ENCODE data around the gene SP2. TPM values are rescaled to one million over a fixed set of nuclear protein-coding genes. Genes with fewer than 3 reads are reported as not detected.

The SP2 gene
- total and polyA plus RNA-seq, 2 of the 13 experiments (the other 11 are each of a cell fraction or from before 2014, with no cell fraction given): 1.4 to 4.8 TPM

DNA sequence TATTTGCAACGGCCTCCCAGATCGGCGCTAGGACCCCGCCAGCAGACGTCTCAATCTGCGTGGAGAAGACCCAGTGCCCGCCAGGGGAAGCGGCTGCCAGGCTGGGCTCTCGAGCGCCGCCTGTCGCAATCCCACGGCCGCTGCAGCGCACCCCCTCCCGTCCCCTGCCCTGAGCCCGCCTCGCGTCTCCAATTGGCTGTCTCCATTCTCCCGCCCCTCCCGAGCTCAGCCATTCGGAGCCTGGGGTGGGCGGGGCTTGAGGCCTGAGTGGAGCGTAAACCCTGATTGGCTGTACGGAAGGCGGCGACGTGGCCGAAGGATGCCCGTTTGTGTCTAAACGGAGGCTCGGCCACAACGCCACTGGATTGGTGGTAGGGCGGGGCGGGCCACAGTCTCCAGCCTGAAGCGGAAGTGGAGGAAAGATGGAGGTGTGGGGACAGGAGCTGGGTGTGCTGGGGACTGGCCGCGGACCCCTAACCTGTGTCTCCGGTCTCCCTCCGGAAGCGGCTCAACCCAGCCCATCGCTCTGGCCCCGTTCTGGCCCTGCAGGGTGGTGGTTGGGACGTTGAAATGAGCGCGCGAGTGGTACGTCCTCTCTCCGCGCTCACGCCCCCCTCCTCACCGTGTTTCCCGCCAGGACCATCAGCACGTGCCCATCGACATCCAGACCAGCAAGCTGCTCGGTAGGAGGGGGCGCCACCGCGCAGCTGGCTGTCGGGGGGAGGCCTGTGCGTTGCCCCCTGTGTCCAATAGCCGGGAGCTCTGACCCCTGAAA lies 74.9 kb downstream of the SP2 start, which contains the start of gene CDK5RAP3 (continued):
- TF ChIP-seq, protein P1, sequence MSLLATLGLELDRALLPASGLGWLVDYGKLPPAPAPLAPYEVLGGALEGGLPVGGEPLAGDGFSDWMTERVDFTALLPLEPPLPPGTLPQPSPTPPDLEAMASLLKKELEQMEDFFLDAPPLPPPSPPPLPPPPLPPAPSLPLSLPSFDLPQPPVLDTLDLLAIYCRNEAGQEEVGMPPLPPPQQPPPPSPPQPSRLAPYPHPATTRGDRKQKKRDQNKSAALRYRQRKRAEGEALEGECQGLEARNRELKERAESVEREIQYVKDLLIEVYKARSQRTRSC (CRISPR knock-in tag; IDR thresholded peaks at IDR 0.05; ENCODE audit: low read depth): peak; percentile 77; the same call in 1 of the 2 replicates
- TF ChIP-seq NCOR1 (IDR thresholded peaks at IDR 0.05; ENCODE audit: borderline replicate concordance, low read length) (no peak), ZNF782 (CRISPR knock-in tag; IDR thresholded peaks at IDR 0.05; ENCODE audit: borderline replicate concordance) (no peak), BCL6 (CRISPR knock-in tag; IDR thresholded peaks at IDR 0.05) (peak; percentile 47; the same call in 1 of the 2 replicates), ZNF337 (CRISPR knock-in tag; IDR thresholded peaks at IDR 0.05; ENCODE audit: borderline replicate concordance, low read depth) (peak; percentile 87; the same call in 1 of the 2 replicates), SRF (IDR thresholded peaks at IDR 0.05; ENCODE audit: low read depth, low read length) (no peak; the same call in 1 of the 2 replicates), TARDBP (CRISPR knock-in tag; IDR thresholded peaks at IDR 0.05) (peak; percentile 77), TAF1 (CRISPR knock-in tag; IDR thresholded peaks at IDR 0.05) (peak; percentile 92), TBP (CRISPR knock-in tag; IDR thresholded peaks at IDR 0.05) (no peak), ZNF546 (CRISPR knock-in tag; conservative IDR thresholded peaks at IDR 0.05) (peak; percentile 99; the same call in 1 of the 2 replicates), ZKSCAN8 (CRISPR knock-in tag; IDR thresholded peaks at IDR 0.05; ENCODE audit: borderline replicate concordance) (peak; percentile 91; the same call in 1 of the 2 replicates), ZNF446 (CRISPR knock-in tag; IDR thresholded peaks at IDR 0.05) (peak; percentile 99), ZNF792 (CRISPR knock-in tag; IDR thresholded peaks at IDR 0.05) (peak; percentile 88), SNAI1 (CRISPR knock-in tag; IDR thresholded peaks at IDR 0.05; ENCODE audit: borderline replicate concordance) (no peak; the same call in 1 of the 2 replicates), DR1 (CRISPR knock-in tag; IDR thresholded peaks at IDR 0.05) (peak; percentile 83; the same call in 1 of the 2 replicates), HDAC1 (CRISPR knock-in tag; IDR thresholded peaks at IDR 0.05) (peak; percentile 79)
- TF ChIP-seq, protein P2, sequence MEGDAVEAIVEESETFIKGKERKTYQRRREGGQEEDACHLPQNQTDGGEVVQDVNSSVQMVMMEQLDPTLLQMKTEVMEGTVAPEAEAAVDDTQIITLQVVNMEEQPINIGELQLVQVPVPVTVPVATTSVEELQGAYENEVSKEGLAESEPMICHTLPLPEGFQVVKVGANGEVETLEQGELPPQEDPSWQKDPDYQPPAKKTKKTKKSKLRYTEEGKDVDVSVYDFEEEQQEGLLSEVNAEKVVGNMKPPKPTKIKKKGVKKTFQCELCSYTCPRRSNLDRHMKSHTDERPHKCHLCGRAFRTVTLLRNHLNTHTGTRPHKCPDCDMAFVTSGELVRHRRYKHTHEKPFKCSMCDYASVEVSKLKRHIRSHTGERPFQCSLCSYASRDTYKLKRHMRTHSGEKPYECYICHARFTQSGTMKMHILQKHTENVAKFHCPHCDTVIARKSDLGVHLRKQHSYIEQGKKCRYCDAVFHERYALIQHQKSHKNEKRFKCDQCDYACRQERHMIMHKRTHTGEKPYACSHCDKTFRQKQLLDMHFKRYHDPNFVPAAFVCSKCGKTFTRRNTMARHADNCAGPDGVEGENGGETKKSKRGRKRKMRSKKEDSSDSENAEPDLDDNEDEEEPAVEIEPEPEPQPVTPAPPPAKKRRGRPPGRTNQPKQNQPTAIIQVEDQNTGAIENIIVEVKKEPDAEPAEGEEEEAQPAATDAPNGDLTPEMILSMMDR (CRISPR knock-in tag; IDR thresholded peaks at IDR 0.05): peak; percentile 100
- TF ChIP-seq, protein P3, sequence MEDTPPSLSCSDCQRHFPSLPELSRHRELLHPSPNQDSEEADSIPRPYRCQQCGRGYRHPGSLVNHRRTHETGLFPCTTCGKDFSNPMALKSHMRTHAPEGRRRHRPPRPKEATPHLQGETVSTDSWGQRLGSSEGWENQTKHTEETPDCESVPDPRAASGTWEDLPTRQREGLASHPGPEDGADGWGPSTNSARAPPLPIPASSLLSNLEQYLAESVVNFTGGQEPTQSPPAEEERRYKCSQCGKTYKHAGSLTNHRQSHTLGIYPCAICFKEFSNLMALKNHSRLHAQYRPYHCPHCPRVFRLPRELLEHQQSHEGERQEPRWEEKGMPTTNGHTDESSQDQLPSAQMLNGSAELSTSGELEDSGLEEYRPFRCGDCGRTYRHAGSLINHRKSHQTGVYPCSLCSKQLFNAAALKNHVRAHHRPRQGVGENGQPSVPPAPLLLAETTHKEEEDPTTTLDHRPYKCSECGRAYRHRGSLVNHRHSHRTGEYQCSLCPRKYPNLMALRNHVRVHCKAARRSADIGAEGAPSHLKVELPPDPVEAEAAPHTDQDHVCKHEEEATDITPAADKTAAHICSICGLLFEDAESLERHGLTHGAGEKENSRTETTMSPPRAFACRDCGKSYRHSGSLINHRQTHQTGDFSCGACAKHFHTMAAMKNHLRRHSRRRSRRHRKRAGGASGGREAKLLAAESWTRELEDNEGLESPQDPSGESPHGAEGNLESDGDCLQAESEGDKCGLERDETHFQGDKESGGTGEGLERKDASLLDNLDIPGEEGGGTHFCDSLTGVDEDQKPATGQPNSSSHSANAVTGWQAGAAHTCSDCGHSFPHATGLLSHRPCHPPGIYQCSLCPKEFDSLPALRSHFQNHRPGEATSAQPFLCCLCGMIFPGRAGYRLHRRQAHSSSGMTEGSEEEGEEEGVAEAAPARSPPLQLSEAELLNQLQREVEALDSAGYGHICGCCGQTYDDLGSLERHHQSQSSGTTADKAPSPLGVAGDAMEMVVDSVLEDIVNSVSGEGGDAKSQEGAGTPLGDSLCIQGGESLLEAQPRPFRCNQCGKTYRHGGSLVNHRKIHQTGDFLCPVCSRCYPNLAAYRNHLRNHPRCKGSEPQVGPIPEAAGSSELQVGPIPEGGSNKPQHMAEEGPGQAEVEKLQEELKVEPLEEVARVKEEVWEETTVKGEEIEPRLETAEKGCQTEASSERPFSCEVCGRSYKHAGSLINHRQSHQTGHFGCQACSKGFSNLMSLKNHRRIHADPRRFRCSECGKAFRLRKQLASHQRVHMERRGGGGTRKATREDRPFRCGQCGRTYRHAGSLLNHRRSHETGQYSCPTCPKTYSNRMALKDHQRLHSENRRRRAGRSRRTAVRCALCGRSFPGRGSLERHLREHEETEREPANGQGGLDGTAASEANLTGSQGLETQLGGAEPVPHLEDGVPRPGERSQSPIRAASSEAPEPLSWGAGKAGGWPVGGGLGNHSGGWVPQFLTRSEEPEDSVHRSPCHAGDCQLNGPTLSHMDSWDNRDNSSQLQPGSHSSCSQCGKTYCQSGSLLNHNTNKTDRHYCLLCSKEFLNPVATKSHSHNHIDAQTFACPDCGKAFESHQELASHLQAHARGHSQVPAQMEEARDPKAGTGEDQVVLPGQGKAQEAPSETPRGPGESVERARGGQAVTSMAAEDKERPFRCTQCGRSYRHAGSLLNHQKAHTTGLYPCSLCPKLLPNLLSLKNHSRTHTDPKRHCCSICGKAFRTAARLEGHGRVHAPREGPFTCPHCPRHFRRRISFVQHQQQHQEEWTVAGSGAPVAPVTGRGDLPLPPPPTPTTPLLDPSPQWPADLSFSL (CRISPR knock-in tag; IDR thresholded peaks at IDR 0.05): 0 out of 2 replicates have a peak, but pooled peaks have one; percentile 42
- TF ChIP-seq, protein P4, sequence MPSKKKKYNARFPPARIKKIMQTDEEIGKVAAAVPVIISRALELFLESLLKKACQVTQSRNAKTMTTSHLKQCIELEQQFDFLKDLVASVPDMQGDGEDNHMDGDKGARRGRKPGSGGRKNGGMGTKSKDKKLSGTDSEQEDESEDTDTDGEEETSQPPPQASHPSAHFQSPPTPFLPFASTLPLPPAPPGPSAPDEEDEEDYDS (CRISPR knock-in tag; IDR thresholded peaks at IDR 0.05): peak; percentile 91
- TF ChIP-seq, protein P5, sequence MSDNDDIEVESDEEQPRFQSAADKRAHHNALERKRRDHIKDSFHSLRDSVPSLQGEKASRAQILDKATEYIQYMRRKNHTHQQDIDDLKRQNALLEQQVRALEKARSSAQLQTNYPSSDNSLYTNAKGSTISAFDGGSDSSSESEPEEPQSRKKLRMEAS (IDR thresholded peaks at IDR 0.05): peak; percentile 100

All from HepG2 (cell line).